Smooth muscle cell (in vitro differentiated cells): ENCODE results near the gene LRCOL1. TPM values are rescaled to one million over a fixed set of nuclear protein-coding genes. Genes with fewer than 3 reads are reported as not detected.
A peak's percentile ranks its signal among the peaks of the same experiment; 100 is the strongest.

Source experiments
- DNase-seq: peaks from one replicate; lab custom pipeline; 2025; ENCODE audit not compliant: unreplicated experiment; lab: John Stamatoyannopoulos, UW
- H2AFZ ChIP-seq: fragments of 200-600 bp; sonication (generic); 2 replicates; pipeline ENCODE4 v1.6.0; 2016; ENCODE audit warnings: antibody characterized with exemption, low read depth, mild to moderate bottlenecking
- H3F3A ChIP-seq: fragments of 200-600 bp; sonication (generic); 2 replicates; pipeline ENCODE4 v1.6.0; 2017; ENCODE audit warnings: antibody characterized with exemption, low read depth
- H3K27ac ChIP-seq: fragments of 200-600 bp; sonication (generic); 2 replicates; pipeline ENCODE4 v1.5.1; 2016; ENCODE audit warnings: low read depth, mild to moderate bottlenecking
- H3K27me3 ChIP-seq: fragments of 200-600 bp; sonication (generic); 2 replicates; pipeline ENCODE4 v1.6.1; 2016; ENCODE audit warnings: low read depth, mild to moderate bottlenecking
- H3K36me3 ChIP-seq: fragments of 200-600 bp; sonication (generic); 2 replicates; pipeline ENCODE4 v1.5.1; 2016; ENCODE audit warnings: low read depth
- H3K4me1 ChIP-seq: fragments of 200-600 bp; sonication (generic); 2 replicates; pipeline ENCODE4 v1.5.1; 2016; ENCODE audit warnings: low read depth
- H3K4me2 ChIP-seq: fragments of 200-600 bp; sonication (generic); 2 replicates; pipeline ENCODE4 v1.6.0; 2016; ENCODE audit warnings: mild to moderate bottlenecking
- H3K4me3 ChIP-seq: fragments of 200-600 bp; sonication (generic); 2 replicates; pipeline ENCODE4 v1.5.1; 2016; ENCODE audit warnings: mild to moderate bottlenecking
- H3K79me2 ChIP-seq: fragments of 200-600 bp; sonication (generic); 2 replicates; pipeline ENCODE4 v1.6.0; 2016; ENCODE audit warnings: low read depth, mild to moderate bottlenecking
- H3K9ac ChIP-seq: fragments of 200-600 bp; sonication (generic); 2 replicates; pipeline ENCODE4 v1.6.0; 2016; ENCODE audit warnings: low read depth
- H3K9me3 ChIP-seq: fragments of 200-600 bp; sonication (generic); replicated peaks from 2 replicates; pipeline ENCODE4 v1.5.1; 2016; ENCODE audit warnings: low read depth
- H4K20me1 ChIP-seq: fragments of 200-600 bp; sonication (generic); 2 replicates; pipeline ENCODE4 v1.6.0; 2016; ENCODE audit warnings: low read depth
- CTCF ChIP-seq: fragments of 200-600 bp; sonication (generic); IDR thresholded peaks from 2 replicates; pipeline ENCODE4 v1.5.1; 2017; ENCODE audit warnings: borderline replicate concordance, mild to moderate bottlenecking, antibody characterized with exemption; ENCODE audit not compliant: insufficient read depth, poor library complexity, severe bottlenecking
- WGBS: methylation state at CpG from one replicate; pipeline ENCODE4 v1.1.7; 2016; ENCODE audit warnings: low lambda C conversion rate; 5-methylcytosine and 5-hydroxymethylcytosine counted together
- polyA plus RNA-seq: library from polyadenylated mRNA; unstranded; fragments of >200 nt; fragmentation: Nextera tagmentation; extraction: Ambion mirVana; gene quantifications from 2 replicates; pipeline ENCODE4 v1.2.1, GENCODE V29; 2016
- total RNA-seq: library from RNA; depleted of rRNA; stranded (reverse); fragments of >200 nt; gene quantifications from 2 replicates; pipeline ENCODE4 v1.2.3, GENCODE V29; 2014

Gene LRCOL1
- total and polyA plus RNA-seq, 2 experiments from 2014 or later = not detected

GRCh38 chr12:132619071-132619385 lies 8.6 kb upstream of the LRCOL1 start:
- H3K9me3 ChIP-seq = peaks cover 6% of the 10 kb centered on the region
- H3K4me2 ChIP-seq = no peak overlapping the region
- H4K20me1 ChIP-seq = peaks cover 3% of the 10 kb centered on the region
- peaks cover 54% of the 10 kb centered on the region for H3K27me3 ChIP-seq
- no peak overlapping the region for H3K27ac ChIP-seq
- H3K79me2 ChIP-seq = no peaks in the 10 kb centered on the region
- H3K9ac ChIP-seq = no peak overlapping the region
- peaks cover 4% of the 10 kb centered on the region for H3F3A ChIP-seq
- no peak overlapping the region for H3K4me3 ChIP-seq
- no peak for TF ChIP-seq CTCF
- DNase-seq = no peak
- peaks cover 3% of the 10 kb centered on the region for H3K4me1 ChIP-seq
- H2AFZ ChIP-seq = no peak overlapping the region
- 30% methylated on average over 2 of the region's 28 CpGs for WGBS
- no peaks in the 10 kb centered on the region for H3K36me3 ChIP-seq

DNA sequence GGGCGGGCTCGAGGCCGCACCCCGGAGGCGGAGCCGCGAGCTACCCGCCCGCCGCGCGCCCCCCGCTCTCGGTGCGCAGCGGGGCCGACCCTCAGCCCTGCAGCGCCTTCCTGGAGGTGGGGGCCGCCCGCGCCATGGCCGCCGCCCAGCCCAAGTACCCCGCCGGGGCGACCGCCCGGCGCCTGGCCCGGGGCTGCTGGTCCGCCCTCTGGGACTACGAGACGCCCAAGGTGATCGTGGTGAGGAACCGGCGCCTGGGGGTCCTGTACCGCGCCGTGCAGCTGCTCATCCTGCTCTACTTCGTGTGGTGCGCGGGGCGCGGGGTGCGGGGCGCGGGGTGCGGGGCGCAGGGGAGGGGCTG lies 8.3 kb upstream of the LRCOL1 start, which contains the start of gene P2RX2:
TSS of gene P2RX2 (plus strand) at position 94 of the 361 bp plus-strand sequence. CDS start at position 135, 41 bp downstream.
- H3K9me3 ChIP-seq = peaks cover 6% of the 10 kb centered on the region

DNA sequence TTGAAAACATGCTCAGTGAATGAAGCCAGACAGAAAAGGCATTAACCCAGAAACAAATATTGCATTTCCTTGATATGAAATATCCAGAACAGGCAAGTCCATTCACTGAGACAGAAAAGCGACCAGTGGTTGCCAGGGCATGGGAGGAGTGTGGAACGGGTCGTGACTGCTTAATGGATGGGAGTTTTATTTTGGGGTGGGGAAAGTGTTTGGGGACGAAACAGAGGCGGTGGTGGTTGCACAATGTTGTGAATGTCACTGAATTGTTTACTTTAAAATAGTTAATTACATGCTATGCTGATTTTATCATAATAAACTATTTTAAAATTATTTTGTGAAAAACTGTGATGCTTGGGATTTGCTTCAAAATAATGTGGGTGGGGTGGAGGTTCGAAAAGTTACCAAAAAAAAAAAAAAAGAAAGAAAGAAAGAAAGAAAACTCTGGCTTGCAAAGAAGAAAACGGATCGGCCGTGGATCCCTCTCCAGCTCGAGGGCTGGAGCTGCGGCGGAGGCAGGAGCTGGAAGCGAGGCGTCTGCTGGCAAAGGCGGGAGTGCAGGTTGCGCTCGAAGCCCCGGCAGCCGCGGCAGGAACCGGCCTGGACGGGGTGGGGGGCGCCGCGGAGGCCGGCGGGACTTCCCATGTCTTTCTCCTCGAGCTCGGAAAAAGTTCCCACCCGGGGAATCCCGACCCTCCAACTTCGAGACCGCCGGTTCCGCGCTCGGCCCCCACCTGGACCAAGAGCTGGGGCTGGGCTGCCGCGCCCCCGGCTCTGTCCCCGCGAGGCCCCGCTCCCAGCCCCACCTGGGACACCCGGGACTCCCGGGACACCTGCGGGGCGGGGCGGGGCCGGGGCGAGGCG lies 7.7 kb upstream of the LRCOL1 start:
- Histone ChIP-seq H3K27ac (no peak overlapping the region), H3K9me3 (peaks cover 6% of the 10 kb centered on the region), H3K4me3 (peak overlapping the region; percentile 29), H4K20me1 (peaks cover 3% of the 10 kb centered on the region), H3K4me2 (peak overlapping the region; percentile 59), H2AFZ (no peak overlapping the region), H3K79me2 (no peaks in the 10 kb centered on the region), H3K4me1 (peaks cover 3% of the 10 kb centered on the region), H3K27me3 (peaks cover 61% of the 10 kb centered on the region), H3K9ac (no peak overlapping the region), H3F3A (peaks cover 4% of the 10 kb centered on the region), H3K36me3 (no peaks in the 10 kb centered on the region)
- 29% methylated on average over 21 of the region's 51 CpGs for WGBS
- DNase-seq = no peak
- TF ChIP-seq CTCF = no peak

More for the DNA sequence above, 8.3 kb upstream of the LRCOL1 start, which contains the start of gene P2RX2:
- Histone ChIP-seq H3K79me2 (no peaks in the 10 kb centered on the region), H2AFZ (no peak within 1 kb of the TSS), H3K4me2 (peak within 1 kb of the TSS; percentile 59), H3K9ac (no peak within 1 kb of the TSS), H3K27me3 (peaks cover 55% of the 10 kb centered on the region), H3K4me1 (peaks cover 3% of the 10 kb centered on the region), H3F3A (peaks cover 4% of the 10 kb centered on the region), H3K27ac (no peak within 1 kb of the TSS), H3K4me3 (peak within 1 kb of the TSS; percentile 29), H4K20me1 (peaks cover 3% of the 10 kb centered on the region), H3K36me3 (no peaks in the 10 kb centered on the region)
- no peak for TF ChIP-seq CTCF
- DNase-seq = no peak
- WGBS = 7% methylated on average over 17 of the region's 49 CpGs
